ENCODE results near the gene DAB1. TPM values are rescaled to one million over a fixed set of nuclear protein-coding genes. Genes with fewer than 3 reads are reported as not detected.
"Not testable (repeated sequence)": the region's sequence is repeated elsewhere in the genome, so short reads cannot be mapped to it uniquely, and the experiment has no call there.

Gene DAB1
- total and polyA plus RNA-seq, 2 of the 8 experiments (the other 6 are each of a cell fraction or from before 2014, with no cell fraction given) = 4.4 to 11.8 TPM

- H2BK5ac ChIP-seq (ENCODE audit: low read depth, low read length); H3K27ac ChIP-seq (ENCODE audit: low read depth, low read length); H4K5ac ChIP-seq (ENCODE audit: insufficient read length, low read depth, low read length); H3K79me2 ChIP-seq (ENCODE audit: control insufficient read depth in 1 of 2, insufficient read depth in 2 of 2, low read length in 2 of 2); H3K36me3 ChIP-seq (ENCODE audit: control insufficient read depth in 2 of 4, insufficient read depth in 4 of 4, low read length in 3 of 4); H2BK120ac ChIP-seq (replicated peaks; ENCODE audit: low read depth, low read length); H3K4me2 ChIP-seq (ENCODE audit: insufficient read depth in 1 of 2, low read depth in 2 of 2, low read length in 2 of 2); H3K9ac ChIP-seq (replicated peaks in 1 of 4; ENCODE audit: extremely low read depth in 1 of 4, low read depth in 3 of 4, low read length in 3 of 4); H4K91ac ChIP-seq (replicated peaks; ENCODE audit: insufficient read length, low read length); POLR2A ChIA-PET (ENCODE audit: partially characterized antibody); FAIRE-seq; DNase-seq (ENCODE audit: low read depth in 1 of 2, low spot score in 2 of 2); H3K27me3 ChIP-seq (replicated peaks in 1 of 4; ENCODE audit: control insufficient read depth in 3 of 4, extremely low read depth in 1 of 4, insufficient read depth in 3 of 4, low read length in 3 of 4); H3K56ac ChIP-seq (replicated peaks; ENCODE audit: insufficient read length, low read depth, low read length); H3K23ac ChIP-seq (ENCODE audit: insufficient read length); H2BK12ac ChIP-seq (ENCODE audit: low read depth, low read length); H2AK5ac ChIP-seq (ENCODE audit: low read depth, low read length); H3K79me1 ChIP-seq (ENCODE audit: low read depth, low read length); H2BK20ac ChIP-seq (ENCODE audit: low read length); H3K23me2 ChIP-seq (ENCODE audit: low read depth, low read length); H3K4me1 ChIP-seq (replicated peaks in 1 of 4; ENCODE audit: control insufficient read depth in 3 of 4, insufficient read depth in 4 of 4, low read length in 3 of 4); H3K9me3 ChIP-seq (ENCODE audit: insufficient read depth in 2 of 2, low read depth in 1 of 2, low read length in 1 of 2); H3K18ac ChIP-seq (ENCODE audit: extremely low read depth, low read length); H3K14ac ChIP-seq (ENCODE audit: insufficient read length); H2AFZ ChIP-seq (ENCODE audit: low read length); H3K4me3 ChIP-seq (ENCODE audit: extremely low read depth in 1 of 4, insufficient read depth in 2 of 4, low read depth in 3 of 4, low read length in 4 of 4); H4K20me1 ChIP-seq (replicated peaks in 1 of 2; ENCODE audit: control insufficient read depth in 1 of 2, insufficient read depth in 2 of 2, low read length in 2 of 2); H2BK15ac ChIP-seq (ENCODE audit: low read length); H4K8ac ChIP-seq (ENCODE audit: extremely low read depth, insufficient read depth, low read length); H3K4ac ChIP-seq (replicated peaks; ENCODE audit: insufficient read length, low read depth, low read length): not testable (repeated sequence)
- CTCF ChIA-PET (ENCODE audit: partially characterized antibody) = interaction anchor here (1.1 to 1.8 kb wide), 4 partner anchors 17 to 134 kb away, joined by 3 to 4 read pairs (median 3); no protein-coding TSS in a partner anchor
- WGBS, 2 experiments (ENCODE audit: extremely low coverage in 1 of 2, insufficient coverage in 1 of 2, insufficient read length in 1 of 2, insufficient replicate concordance in 2 of 2, low coverage in 1 of 2, low lambda C conversion rate in 2 of 2, missing lambda C conversion rate in 1 of 2) = 91% methylated on average over 33 of the region's 34 CpGs; no CpG with 5 or more reads in 1 of the 2 experiments
Measured at GRCh38 chr1:57343298-57343915, 80.5 kb downstream of the DAB1 start.

All from H1 (cell line).